Brain microvascular endothelial cell (primary cell): ENCODE data around the gene GARS1.

Experiments used
- DNase-seq: peaks from one replicate; pipeline ENCODE4 v3.0.0-alpha.2; 2020
- H3K27ac ChIP-seq: fragments of 250-450 bp; sonication (Bioruptor Pico); 2 replicates; pipeline ENCODE4 v1.5.1; 2020; ENCODE audit warnings: mild to moderate bottlenecking, moderate library complexity
- H3K27me3 ChIP-seq: fragments of 250-450 bp; sonication (Bioruptor Pico); replicated peaks from 2 replicates; pipeline ENCODE4 v1.5.1; 2020; ENCODE audit warnings: mild to moderate bottlenecking
- H3K36me3 ChIP-seq: fragments of 250-450 bp; sonication (Bioruptor Pico); replicated peaks from 2 replicates; pipeline ENCODE4 v1.5.1; 2020; ENCODE audit warnings: mild to moderate bottlenecking
- H3K4me3 ChIP-seq: 2 replicates; pipeline ENCODE4 v1.5.1; 2011; ENCODE audit warnings: low read depth, mild to moderate bottlenecking, control low read depth, low read length, moderate library complexity
- CTCF ChIP-seq: IDR thresholded peaks from 2 replicates; pipeline ENCODE4 v1.5.1; 2011; ENCODE audit warnings: low read depth, mild to moderate bottlenecking, moderate library complexity, low read length, control low read depth, inconsistent platforms; ENCODE audit errors: missing control alignments
- in situ Hi-C: cut with HindIII; loops from 2 replicates; pipeline ENCODE4 v1.10.0; 2017; ENCODE audit warnings: low sequenced_read_pairs, low pct_ligation_motif_present

The GARS1 gene

GRCh38 chr7:30656006-30656957 is 61.6 kb downstream of the GARS1 start:
- in situ Hi-C loops = no loop called here
- TF ChIP-seq CTCF = no peak
- H3K4me3 ChIP-seq = no peak overlapping the region
- H3K27me3 ChIP-seq = no peaks in the 10 kb centered on the region
- H3K36me3 ChIP-seq = no peaks in the 10 kb centered on the region
- no peak overlapping the region for H3K27ac ChIP-seq
- DNase-seq = no peak

DNA sequence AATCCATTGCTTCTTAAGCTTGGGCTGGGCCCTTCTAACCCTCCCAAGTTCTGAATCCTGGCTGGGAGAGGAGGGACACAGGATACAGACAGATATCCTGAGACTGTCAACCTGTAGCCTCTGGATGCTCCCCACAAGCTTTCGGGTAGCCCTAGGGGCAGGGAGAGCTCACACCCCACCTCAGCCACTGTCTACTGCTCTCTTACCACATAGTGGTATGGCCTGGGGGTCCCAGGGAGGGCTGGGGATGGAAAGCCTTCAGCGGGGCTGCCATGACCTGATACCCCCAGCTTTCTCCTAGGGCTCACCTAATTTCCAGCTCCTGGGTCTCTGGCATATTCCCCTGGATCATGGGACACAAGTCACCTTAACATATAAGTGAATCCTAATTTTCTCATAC is 62.5 kb downstream of the GARS1 start:
- in situ Hi-C loops = no loop called here
- H3K36me3 ChIP-seq = no peaks in the 10 kb centered on the region
- no peak overlapping the region for H3K4me3 ChIP-seq
- H3K27ac ChIP-seq = no peak overlapping the region
- H3K27me3 ChIP-seq = no peaks in the 10 kb centered on the region
- TF ChIP-seq CTCF = no peak
- DNase-seq = no peak

- TF ChIP-seq CTCF = no peak
- Histone ChIP-seq H3K27me3 (no peaks in the 10 kb centered on the region), H3K27ac (no peak overlapping the region), H3K4me3 (no peak overlapping the region), H3K36me3 (no peaks in the 10 kb centered on the region)
- DNase-seq = no peak
- in situ Hi-C loops = no loop called here
These were observed 63.9 kb downstream of the GARS1 start for GRCh38 chr7:30658479-30659074.

- Histone ChIP-seq H3K36me3 (no peaks in the 10 kb centered on the region), H3K27ac (no peak overlapping the region), H3K4me3 (no peak overlapping the region), H3K27me3 (no peaks in the 10 kb centered on the region)
- no peak for DNase-seq
- no peak for TF ChIP-seq CTCF
- in situ Hi-C loops = no loop called here
These were observed 64.6 kb downstream of the GARS1 start for GRCh38 chr7:30659312-30659711.

DNA sequence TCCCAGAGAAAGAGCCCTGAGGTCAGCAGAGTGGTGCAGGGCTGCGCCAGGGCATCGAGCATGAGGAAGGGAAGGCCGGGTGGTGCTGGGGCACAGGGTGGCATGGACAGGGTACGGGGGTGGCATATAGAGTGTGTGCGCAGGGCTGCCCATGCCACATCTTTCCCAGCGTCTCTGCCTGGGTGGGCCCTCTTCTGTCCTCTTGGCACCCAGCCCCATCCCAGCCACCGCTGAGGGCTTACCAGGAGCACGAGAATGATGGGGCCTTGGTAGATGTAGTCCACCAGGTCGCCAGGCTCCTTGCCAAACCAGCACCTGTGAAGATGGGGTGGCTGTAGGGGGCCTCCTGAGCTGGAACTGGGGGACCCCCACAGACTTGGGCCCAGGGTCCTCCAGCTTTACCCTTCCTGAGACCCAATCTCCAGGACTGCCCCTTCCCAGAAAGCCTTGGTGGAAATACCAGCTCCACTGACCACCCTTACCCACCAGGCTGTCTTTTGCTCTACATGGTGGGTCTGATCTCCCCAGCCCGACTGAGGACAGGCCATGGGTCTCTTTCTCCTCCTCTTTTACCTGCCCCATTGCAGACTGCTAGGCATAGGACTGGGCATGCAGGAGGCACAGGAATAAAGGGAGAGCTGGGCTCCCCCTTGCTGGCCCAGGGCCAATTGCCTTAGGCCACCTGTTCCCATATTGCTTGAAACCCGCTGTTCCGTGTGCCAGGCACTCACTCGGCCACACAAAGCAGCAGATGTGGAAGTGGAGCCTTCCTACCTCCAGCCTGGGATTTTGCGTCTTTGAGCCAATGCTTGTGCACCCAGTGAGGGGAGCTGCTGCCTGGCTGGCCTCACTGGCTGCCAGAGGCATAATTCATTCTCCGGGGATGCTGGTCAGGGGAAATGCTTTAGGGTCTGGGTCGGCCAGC is 65.9 kb downstream of the GARS1 start:
- no peak overlapping the region for H3K27ac ChIP-seq
- H3K27me3 ChIP-seq = no peaks in the 10 kb centered on the region
- H3K36me3 ChIP-seq = no peaks in the 10 kb centered on the region
- in situ Hi-C loops = no loop called here
- no peak for TF ChIP-seq CTCF
- H3K4me3 ChIP-seq = no peak overlapping the region
- no peak for DNase-seq
